Measurements from ENCODE around the gene FZR1. TPM values are rescaled to one million over a fixed set of nuclear protein-coding genes. Genes with fewer than 3 reads are reported as not detected.

Gene FZR1
- total RNA-seq, 2 donors from 2014 or later: 29.6 to 33.8 TPM

DNA sequence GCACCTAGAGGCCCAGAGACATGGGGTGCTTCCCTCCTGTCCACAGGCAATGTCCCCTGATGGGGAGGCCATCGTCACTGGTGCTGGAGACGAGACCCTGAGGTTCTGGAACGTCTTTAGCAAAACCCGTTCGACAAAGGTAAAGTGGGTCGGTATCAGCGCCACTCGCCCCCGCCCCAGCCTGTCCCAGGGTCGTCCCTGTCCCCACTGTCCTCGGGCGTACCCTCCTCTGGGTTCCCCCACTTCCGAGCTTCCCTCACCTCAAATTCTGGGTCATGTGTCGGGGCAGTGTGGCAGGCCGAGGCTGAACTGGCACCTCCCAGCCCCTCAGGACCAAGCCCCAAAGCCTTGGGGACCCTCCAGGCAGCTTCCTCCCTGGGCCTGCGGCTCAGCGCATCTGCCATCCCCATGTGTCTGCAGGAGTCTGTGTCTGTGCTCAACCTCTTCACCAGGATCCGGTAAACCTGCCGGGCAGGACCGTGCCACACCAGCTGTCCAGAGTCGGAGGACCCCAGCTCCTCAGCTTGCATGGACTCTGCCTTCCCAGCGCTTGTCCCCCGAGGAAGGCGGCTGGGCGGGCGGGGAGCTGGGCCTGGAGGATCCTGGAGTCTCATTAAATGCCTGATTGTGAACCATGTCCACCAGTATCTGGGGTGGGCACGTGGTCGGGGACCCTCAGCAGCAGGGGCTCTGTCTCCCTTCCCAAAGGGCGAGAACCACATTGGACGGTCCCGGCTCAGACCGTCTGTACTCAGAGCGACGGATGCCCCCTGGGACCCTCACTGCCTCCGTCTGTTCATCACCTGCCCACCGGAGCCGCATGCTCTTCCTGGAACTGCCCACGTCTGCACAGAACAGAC lies 28.5 kb downstream of the FZR1 start:
- Histone ChIP-seq H3K36me3 (peaks cover 46% of the 10 kb centered on the region), H3K27me3 (replicated peaks; ENCODE audit: insufficient read depth) (no peaks in the 10 kb centered on the region), H3K4me1 (ENCODE audit: control insufficient read depth in 1 of 2, low read depth in 2 of 2) (no peaks in the 10 kb centered on the region), H3K9me3 (no peaks in the 10 kb centered on the region), H3K27ac (no peak overlapping the region), H3K4me3 (no peak overlapping the region)
- DNase-seq (ENCODE audit: low spot score) (no peak), ATAC-seq (ENCODE audit: insufficient number of reproducible peaks, low FRiP score, low read depth) (no peak)
- TF ChIP-seq, protein P1, sequence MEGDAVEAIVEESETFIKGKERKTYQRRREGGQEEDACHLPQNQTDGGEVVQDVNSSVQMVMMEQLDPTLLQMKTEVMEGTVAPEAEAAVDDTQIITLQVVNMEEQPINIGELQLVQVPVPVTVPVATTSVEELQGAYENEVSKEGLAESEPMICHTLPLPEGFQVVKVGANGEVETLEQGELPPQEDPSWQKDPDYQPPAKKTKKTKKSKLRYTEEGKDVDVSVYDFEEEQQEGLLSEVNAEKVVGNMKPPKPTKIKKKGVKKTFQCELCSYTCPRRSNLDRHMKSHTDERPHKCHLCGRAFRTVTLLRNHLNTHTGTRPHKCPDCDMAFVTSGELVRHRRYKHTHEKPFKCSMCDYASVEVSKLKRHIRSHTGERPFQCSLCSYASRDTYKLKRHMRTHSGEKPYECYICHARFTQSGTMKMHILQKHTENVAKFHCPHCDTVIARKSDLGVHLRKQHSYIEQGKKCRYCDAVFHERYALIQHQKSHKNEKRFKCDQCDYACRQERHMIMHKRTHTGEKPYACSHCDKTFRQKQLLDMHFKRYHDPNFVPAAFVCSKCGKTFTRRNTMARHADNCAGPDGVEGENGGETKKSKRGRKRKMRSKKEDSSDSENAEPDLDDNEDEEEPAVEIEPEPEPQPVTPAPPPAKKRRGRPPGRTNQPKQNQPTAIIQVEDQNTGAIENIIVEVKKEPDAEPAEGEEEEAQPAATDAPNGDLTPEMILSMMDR (IDR thresholded peaks at IDR 0.05): no peak

DNA sequence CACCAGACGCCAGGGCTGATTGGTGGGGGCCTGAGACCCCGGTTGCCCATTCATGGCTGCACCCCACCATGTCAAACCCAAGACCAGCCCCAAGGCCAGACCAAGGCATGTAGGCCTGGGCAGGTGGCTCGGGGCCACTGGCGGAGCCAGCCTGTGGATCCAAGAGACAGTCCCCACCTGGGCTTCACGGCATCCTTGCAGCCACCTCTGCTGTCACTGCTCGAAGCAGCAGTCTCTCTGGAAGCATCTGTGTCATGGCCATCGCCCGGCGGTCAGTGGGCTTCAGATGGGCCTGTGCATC lies 29.1 kb downstream of the FZR1 start:
- DNase-seq (ENCODE audit: low spot score) (no peak), ATAC-seq (ENCODE audit: insufficient number of reproducible peaks, low FRiP score, low read depth) (no peak)
- Histone ChIP-seq H3K27me3 (replicated peaks; ENCODE audit: insufficient read depth) (no peaks in the 10 kb centered on the region), H3K27ac (no peak overlapping the region), H3K4me3 (no peak overlapping the region), H3K4me1 (ENCODE audit: control insufficient read depth in 1 of 2, low read depth in 2 of 2) (no peaks in the 10 kb centered on the region), H3K9me3 (no peaks in the 10 kb centered on the region), H3K36me3 (peaks cover 46% of the 10 kb centered on the region)
- TF ChIP-seq, protein P1 (IDR thresholded peaks at IDR 0.05): no peak

DNA sequence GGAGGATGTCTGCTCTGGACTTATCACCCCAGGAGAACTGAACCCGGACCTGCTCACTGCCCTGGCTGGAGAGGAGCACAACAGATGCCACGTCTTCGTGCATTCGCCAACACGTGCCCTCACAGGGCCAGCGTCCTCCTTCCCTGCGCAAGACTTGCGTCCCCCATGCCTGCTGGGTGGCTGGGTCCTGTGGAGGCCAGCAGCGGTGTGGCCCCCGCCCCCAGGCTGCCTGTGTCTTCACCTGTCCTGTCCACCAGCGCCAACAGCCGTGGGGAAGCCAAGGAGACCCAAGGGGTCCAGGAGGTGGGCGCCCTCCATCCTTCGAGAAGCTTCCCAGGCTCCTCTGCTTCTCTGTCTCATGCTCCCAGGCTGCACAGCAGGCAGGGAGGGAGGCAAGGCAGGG lies 29.5 kb downstream of the FZR1 start:
- TF ChIP-seq, protein P1 (IDR thresholded peaks at IDR 0.05): no peak
- H3K27me3 ChIP-seq (replicated peaks; ENCODE audit: insufficient read depth): no peaks in the 10 kb centered on the region
- no peak overlapping the region for H3K27ac ChIP-seq
- H3K4me3 ChIP-seq: no peak overlapping the region
- ATAC-seq (ENCODE audit: insufficient number of reproducible peaks, low FRiP score, low read depth): no peak
- H3K4me1 ChIP-seq (ENCODE audit: control insufficient read depth in 1 of 2, low read depth in 2 of 2): no peaks in the 10 kb centered on the region
- peaks cover 46% of the 10 kb centered on the region for H3K36me3 ChIP-seq
- H3K9me3 ChIP-seq: no peaks in the 10 kb centered on the region
- no peak for DNase-seq (ENCODE audit: low spot score)

DNA sequence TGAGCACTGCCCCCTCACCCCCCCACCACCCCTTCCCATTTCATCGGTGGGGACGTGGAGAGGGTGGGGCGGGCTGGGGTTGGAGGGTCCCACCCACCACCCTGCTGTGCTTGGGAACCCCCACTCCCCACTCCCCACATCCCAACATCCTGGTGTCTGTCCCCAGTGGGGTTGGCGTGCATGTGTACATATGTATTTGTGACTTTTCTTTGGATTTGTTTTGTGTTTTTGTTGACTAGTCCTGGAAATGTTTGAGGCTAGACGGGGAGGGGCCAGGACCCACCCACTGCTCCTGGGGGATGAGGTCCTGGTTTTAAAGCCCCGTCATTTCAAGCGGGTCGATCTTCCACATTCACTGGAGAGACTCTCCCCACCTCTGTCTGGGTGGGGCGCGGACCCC lies 29.9 kb downstream of the FZR1 start:
- DNase-seq (ENCODE audit: low spot score): no peak
- Histone ChIP-seq H3K4me3 (no peak overlapping the region), H3K9me3 (no peaks in the 10 kb centered on the region), H3K4me1 (ENCODE audit: control insufficient read depth in 1 of 2, low read depth in 2 of 2) (no peaks in the 10 kb centered on the region), H3K27me3 (replicated peaks; ENCODE audit: insufficient read depth) (no peaks in the 10 kb centered on the region), H3K27ac (no peak overlapping the region), H3K36me3 (peaks cover 46% of the 10 kb centered on the region)
- no peak for ATAC-seq (ENCODE audit: insufficient number of reproducible peaks, low FRiP score, low read depth)
- TF ChIP-seq, protein P1 (IDR thresholded peaks at IDR 0.05): no peak

DNA sequence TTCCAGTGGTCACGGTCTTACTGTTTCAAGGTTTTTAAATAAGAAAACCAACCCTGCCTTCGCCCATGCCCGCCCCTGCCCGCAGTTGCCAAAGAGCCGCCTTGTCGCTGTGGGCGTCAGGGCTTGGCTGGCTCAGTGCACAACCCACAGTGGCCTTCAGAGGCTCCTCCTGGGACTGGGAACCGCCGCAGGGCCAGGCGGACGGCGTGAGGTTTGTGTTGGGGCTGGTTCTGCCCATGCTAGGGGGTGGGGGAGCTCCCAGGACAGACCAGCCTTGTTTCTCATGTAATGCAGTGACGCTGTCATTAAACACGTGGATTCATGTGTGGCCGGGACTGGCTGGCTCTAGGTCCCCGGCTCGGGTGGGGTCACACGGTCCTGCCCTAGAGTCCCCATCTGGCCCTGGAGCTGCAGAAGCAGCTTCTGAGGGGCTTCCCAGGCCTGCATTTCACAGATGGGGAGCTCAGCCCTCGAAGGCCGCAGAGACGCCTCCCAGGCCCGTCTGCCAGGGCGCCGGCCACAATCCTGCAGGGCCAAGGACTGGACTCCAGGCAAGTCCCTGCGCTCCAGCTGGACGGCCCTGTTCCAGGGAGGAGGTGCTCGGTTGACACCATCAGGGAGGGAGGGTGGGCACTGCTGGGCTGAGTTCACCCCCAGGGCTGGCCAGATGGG lies 30.5 kb downstream of the FZR1 start:
- TF ChIP-seq, protein P1 (IDR thresholded peaks at IDR 0.05): no peak
- no peaks in the 10 kb centered on the region for H3K27me3 ChIP-seq (replicated peaks; ENCODE audit: insufficient read depth)
- H3K9me3 ChIP-seq: no peaks in the 10 kb centered on the region
- H3K4me1 ChIP-seq (ENCODE audit: control insufficient read depth in 1 of 2, low read depth in 2 of 2): no peaks in the 10 kb centered on the region
- DNase-seq (ENCODE audit: low spot score): no peak
- no peak overlapping the region for H3K27ac ChIP-seq
- no peak for ATAC-seq (ENCODE audit: insufficient number of reproducible peaks, low FRiP score, low read depth)
- H3K4me3 ChIP-seq: no peak overlapping the region
- peaks cover 41% of the 10 kb centered on the region for H3K36me3 ChIP-seq
